Esophagus (tissue), 2 donors: ENCODE results near the gene CCL2. TPM values are rescaled to one million over a fixed set of nuclear protein-coding genes. Genes with fewer than 3 reads are reported as not detected.

ENCODE experiments used
- H3K27ac ChIP-seq, 2 donors: one replicate each; pipeline ENCODE4 v1.5.1; 2013; ENCODE audit warnings: low read depth in 2 of 2, mild to moderate bottlenecking in 2 of 2, inconsistent platforms in 1 of 2, low read length in 1 of 2, moderate library complexity in 1 of 2
- H3K27me3 ChIP-seq, 2 donors: one replicate each; pipeline ENCODE4 v1.6.1; 2013; ENCODE audit warnings: low read length in 2 of 2, control low read depth in 1 of 2, mild to moderate bottlenecking in 1 of 2; ENCODE audit not compliant: insufficient read depth in 2 of 2, control insufficient read depth in 1 of 2
- H3K36me3 ChIP-seq, 2 donors: one replicate each; pipeline ENCODE4 v1.6.1; 2013; ENCODE audit warnings: low read length in 1 of 2; ENCODE audit not compliant: control insufficient read depth in 2 of 2, insufficient read depth in 2 of 2
- H3K4me1 ChIP-seq, 2 donors: one replicate each; pipeline ENCODE4 v1.6.1; 2013; ENCODE audit warnings: low read length in 1 of 2; ENCODE audit not compliant: control insufficient read depth in 2 of 2, insufficient read depth in 2 of 2
- H3K4me3 ChIP-seq, 2 donors: one replicate each; pipeline ENCODE4 v1.5.1; 2013; ENCODE audit warnings: low read length in 2 of 2, mild to moderate bottlenecking in 2 of 2, low read depth in 1 of 2, moderate library complexity in 1 of 2
- H3K9me3 ChIP-seq, 2 donors: one replicate each; pipeline ENCODE4 v1.6.1; 2013; ENCODE audit warnings: mild to moderate bottlenecking in 2 of 2, low read depth in 1 of 2, low read length in 1 of 2, moderate library complexity in 1 of 2; ENCODE audit not compliant: control insufficient read depth in 2 of 2, insufficient read depth in 1 of 2
- WGBS, 2 donors: extraction: QIAGEN DNeasy Blood & Tissue Kit; methylation state at CpG; one replicate each; pipeline ENCODE4 v1.1.7; 2013; 5-methylcytosine and 5-hydroxymethylcytosine counted together
- polyA plus RNA-seq, 2 donors: library from polyadenylated mRNA; stranded (reverse); fragments of 200-250 nt; gene quantifications; one replicate each; pipeline ENCODE4 v1.2.3, GENCODE V29; 2013
- donor health status: healthy with polysubstance abuse.
- donor health status: Bipolar disorder and iron deficiency.

Gene CCL2
- polyA plus RNA-seq, 2 donors: 5.4 to 21.2 TPM

DNA sequence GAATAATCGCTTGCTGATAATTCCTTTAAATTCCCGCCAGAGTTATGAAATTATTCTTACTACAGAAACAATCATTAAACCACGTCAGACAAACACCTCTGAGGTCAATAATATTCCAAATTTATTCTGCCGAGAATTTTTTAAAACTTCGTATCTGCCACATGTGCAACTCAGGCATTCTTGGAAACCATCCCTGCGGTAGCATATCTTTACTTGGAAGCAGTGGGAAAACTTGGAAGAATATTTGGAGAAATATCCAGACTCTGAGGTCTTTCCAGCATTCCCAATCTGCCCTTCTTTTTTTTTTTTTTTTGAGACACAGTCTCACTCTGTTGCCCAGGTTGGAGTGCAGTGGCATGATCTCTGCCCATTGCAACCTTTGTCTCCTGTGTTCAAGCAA is 28.5 kb downstream of the CCL2 start:
- Histone ChIP-seq H3K27me3 (no peaks in the 10 kb centered on the region), H3K36me3 (no peaks in the 10 kb centered on the region), H3K9me3 (no peaks in the 10 kb centered on the region), H3K4me1 (no peaks in the 10 kb centered on the region), H3K27ac (no peak overlapping the region), H3K4me3 (no peak overlapping the region)
- 75 to 83% methylated on average over 6 of the region's 6 CpGs for WGBS, 2 donors

DNA sequence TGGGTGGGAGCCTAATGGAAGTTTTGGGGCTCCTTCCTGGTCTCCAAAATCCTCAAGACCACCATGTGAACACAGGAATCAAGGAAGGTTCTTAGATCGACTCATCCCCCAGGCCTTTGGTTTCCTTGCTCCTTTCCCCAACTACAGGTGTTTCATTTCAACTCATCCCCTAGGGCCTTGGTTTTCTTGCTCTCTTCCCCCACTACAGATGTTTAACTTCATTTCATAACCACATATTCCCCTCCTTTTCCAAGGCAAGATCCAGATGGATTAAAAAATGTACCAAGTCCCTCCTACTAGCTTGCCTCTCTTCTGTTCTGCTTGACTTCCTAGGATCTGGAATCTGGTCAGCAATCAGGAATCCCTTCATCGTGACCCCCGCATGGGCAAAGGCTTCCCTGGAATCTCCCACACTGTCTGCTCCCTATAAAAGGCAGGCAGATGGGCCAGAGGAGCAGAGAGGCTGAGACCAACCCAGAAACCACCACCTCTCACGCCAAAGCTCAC is 30.3 kb downstream of the CCL2 start, which contains the start of gene CCL11:
TSS of gene CCL11 (plus strand) at position 457 of the 507 bp plus-strand sequence. CDS start 67 bp downstream, outside the sequence.
- Histone ChIP-seq H3K4me1 (no peaks in the 10 kb centered on the region), H3K27ac (no peak within 1 kb of the TSS), H3K9me3 (no peaks in the 10 kb centered on the region), H3K36me3 (no peaks in the 10 kb centered on the region), H3K4me3 (no peak within 1 kb of the TSS), H3K27me3 (no peaks in the 10 kb centered on the region)
- 68 to 81% methylated on average over 4 of the region's 4 CpGs for WGBS, 2 donors

DNA sequence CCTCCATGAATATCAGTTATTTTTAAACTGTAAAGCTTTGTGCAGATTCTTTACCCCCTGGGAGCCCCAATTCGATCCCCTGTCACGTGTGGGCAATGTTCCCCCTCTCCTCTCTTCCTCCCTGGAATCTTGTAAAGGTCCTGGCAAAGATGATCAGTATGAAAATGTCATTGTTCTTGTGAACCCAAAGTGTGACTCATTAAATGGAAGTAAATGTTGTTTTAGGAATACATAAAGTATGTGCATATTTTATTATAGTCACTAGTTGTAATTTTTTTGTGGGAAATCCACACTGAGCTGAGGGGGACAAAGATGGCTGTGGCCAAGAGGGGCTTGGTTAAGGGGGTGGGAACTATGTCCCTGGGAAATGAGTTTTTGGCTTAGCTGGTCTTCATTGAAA is 32.8 kb downstream of the CCL2 start:
- H3K36me3 ChIP-seq: no peaks in the 10 kb centered on the region
- no peaks in the 10 kb centered on the region for H3K9me3 ChIP-seq
- H3K27me3 ChIP-seq: no peaks in the 10 kb centered on the region
- no peaks in the 10 kb centered on the region for H3K4me1 ChIP-seq
- H3K4me3 ChIP-seq: no peak overlapping the region
- H3K27ac ChIP-seq: no peak overlapping the region
- 19 to 59% methylated on average over 2 of the region's 2 CpGs for WGBS, 2 donors

DNA sequence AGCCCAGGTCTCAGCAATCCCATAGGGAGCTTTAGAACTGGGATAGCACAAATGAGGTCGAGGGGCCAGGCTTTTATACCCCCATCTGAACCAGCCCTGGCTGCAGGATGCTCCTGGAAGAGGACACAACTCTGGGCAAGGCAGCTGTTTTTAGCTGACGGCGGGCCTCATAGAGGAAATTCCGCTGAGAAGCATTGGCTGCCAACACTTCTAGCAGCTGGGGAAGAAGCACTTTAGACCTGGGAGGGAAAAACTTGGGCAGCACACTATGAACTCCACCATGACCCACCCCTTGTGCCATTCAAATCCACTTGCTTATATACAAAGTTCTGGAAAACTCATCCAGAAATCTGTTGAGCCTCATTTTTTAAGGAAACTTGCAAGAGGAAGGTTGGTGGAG is 35.5 kb downstream of the CCL2 start:
- Histone ChIP-seq H3K27me3 (no peaks in the 10 kb centered on the region), H3K4me3 (no peak overlapping the region), H3K27ac (no peak overlapping the region), H3K9me3 (no peaks in the 10 kb centered on the region), H3K4me1 (no peaks in the 10 kb centered on the region), H3K36me3 (no peaks in the 10 kb centered on the region)
- WGBS, 2 donors: 66% methylated on average over 4 of the region's 4 CpGs

DNA sequence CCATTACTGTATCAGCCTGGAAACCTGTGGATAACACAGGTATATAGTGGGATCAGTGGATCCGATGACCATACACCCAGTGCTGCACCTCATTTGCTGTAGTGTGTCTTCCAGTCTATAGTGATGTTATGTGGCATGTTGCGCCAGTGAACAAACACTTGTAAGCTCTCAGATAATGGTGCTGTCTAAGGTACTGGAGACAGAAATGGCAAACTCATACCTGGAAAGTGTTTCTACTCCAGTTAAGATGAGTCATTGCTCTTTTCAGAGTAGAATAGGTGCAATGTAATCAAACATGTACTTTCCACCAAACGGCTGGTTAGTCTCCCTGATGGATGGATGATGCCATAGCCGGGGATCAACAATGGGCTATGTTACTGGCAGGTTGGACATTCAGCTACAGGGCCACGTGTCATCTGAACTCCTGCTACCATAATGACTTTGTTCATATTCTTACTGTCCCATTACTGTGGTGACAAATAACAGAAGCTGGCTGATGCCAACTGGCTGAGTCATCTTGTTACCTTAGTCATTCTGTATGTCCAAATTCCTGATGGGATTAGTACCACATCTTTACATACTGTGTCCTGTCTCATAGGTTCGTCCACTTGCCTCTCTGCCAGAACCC is 36.8 kb downstream of the CCL2 start:
- Histone ChIP-seq H3K9me3 (no peaks in the 10 kb centered on the region), H3K27me3 (no peaks in the 10 kb centered on the region), H3K4me3 (no peak overlapping the region), H3K4me1 (no peaks in the 10 kb centered on the region), H3K27ac (no peak overlapping the region), H3K36me3 (no peaks in the 10 kb centered on the region)
- 70 to 74% methylated on average over 6 of the region's 6 CpGs for WGBS, 2 donors

DNA sequence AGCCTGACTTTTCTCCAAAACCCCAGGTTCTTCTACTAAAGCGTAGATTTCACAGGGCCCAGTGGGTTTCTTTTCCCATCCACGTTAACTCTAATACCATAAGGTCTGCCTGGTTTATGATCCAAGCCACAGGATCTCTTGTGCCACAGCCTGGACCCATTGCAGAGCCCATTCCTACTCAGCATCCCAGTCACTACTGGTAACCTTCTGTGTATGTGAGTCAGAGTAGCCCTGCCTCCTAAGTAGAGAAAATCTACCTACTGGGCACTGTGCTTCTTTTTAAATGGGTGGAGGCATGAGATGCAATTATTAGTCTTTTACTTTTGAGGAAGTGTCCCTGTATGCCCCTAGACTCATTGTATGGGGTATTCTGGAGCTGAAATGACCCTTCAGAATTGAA is 43.9 kb downstream of the CCL2 start:
- Histone ChIP-seq H3K36me3 (no peaks in the 10 kb centered on the region), H3K4me3 (no peak overlapping the region), H3K9me3 (no peaks in the 10 kb centered on the region), H3K27me3 (no peaks in the 10 kb centered on the region), H3K27ac (no peak overlapping the region), H3K4me1 (no peaks in the 10 kb centered on the region)
- WGBS, 2 donors: 89 to 96% methylated on average over 2 of the region's 2 CpGs

DNA sequence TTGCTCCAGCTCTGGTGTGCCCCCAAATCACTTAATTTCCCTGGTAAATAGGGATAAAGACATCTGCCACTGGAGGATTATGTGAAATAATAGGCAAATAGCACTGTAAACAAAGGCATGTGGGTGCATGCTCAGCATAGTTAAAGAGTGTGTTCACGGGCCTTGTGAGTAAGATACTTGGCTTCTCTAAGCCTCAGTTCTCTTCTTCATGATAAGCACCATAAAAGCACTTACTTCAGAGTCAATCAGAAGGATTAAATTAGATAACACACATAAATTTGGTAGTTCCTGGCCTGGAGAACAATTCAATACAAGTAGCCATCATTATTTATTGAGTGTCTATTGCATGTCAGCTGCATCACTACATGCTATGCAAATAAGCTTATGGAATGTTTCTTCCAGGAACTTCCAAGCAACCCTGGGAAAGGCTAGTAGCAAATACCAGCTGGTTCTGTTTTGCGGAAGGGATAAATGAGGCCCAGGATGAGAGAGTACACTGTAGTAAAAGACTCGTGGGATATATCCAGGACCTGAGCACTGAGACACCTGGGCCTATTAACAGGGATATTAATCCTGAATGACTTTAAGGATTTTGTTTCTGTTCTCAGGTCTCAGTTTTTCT is 45.0 kb downstream of the CCL2 start:
- H3K36me3 ChIP-seq: no peaks in the 10 kb centered on the region
- H3K9me3 ChIP-seq: no peaks in the 10 kb centered on the region
- H3K27ac ChIP-seq: no peak overlapping the region
- WGBS, 2 donors: 54 to 62% methylated on average over 3 of the region's 3 CpGs
- H3K4me1 ChIP-seq: no peaks in the 10 kb centered on the region
- H3K4me3 ChIP-seq: no peak overlapping the region
- no peaks in the 10 kb centered on the region for H3K27me3 ChIP-seq

DNA sequence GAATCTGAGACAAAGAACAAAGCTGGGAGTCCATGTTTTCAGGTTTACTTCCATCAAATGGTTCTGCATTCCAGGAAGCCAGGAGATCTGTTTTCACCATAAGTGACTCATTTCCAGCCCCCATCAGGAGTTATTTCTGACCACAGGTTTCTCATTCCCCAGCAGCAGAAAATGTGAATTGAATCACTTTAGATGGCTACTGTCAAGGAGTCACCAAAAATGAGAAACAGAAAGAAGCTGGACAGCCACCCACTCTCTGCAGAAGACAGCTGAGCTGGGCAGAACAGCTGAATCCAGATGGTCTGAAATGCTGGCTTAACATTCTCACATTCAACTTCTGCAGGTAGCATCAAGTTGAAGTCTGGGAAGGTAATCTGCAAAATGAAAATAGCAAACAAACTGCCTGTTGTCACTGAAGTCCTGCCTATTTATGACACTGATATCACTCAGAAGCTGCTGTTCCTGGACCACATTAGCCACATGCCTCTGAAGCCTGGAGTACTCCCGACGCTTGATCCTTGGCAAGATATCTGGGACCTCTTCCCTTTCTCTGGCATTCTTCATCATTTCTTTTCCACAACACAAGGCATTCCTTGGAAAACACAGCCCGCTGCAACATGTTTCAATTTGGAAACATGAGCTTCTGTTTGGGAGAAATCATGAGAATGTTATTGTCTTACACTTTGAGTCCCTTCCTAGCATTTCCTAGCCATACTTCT is 45.7 kb downstream of the CCL2 start:
- Histone ChIP-seq H3K27me3 (no peaks in the 10 kb centered on the region), H3K36me3 (no peaks in the 10 kb centered on the region), H3K27ac (no peak overlapping the region), H3K4me1 (no peaks in the 10 kb centered on the region), H3K4me3 (no peak overlapping the region), H3K9me3 (no peaks in the 10 kb centered on the region)
- WGBS, 2 donors: 53 to 65% methylated on average over 3 of the region's 3 CpGs

DNA sequence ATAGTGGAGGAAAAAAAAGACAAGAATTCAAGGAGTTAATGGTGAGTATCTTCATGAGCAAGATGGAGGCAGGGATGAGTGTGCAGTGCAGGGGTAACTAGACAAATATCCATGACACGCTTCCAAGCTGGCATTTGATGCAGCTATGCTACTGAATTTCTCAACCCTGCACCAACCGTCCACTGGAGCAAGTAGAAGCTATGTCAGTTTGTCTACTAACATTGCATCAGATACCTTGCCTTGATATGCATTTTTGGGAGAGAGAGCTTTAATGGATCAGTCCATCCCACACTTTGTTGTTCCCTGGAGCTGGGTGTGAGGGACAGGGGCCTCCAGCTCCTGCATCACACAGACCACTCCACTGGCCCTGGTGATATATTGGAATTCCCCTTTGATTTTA is 46.9 kb downstream of the CCL2 start:
- H3K4me1 ChIP-seq: no peaks in the 10 kb centered on the region
- H3K9me3 ChIP-seq: no peaks in the 10 kb centered on the region
- no peak overlapping the region for H3K27ac ChIP-seq
- no peaks in the 10 kb centered on the region for H3K36me3 ChIP-seq
- WGBS, 2 donors: 67 to 79% methylated on average over 2 of the region's 2 CpGs
- no peaks in the 10 kb centered on the region for H3K27me3 ChIP-seq
- no peak overlapping the region for H3K4me3 ChIP-seq
